ENCODE data around the gene FOXP1.

DNA sequence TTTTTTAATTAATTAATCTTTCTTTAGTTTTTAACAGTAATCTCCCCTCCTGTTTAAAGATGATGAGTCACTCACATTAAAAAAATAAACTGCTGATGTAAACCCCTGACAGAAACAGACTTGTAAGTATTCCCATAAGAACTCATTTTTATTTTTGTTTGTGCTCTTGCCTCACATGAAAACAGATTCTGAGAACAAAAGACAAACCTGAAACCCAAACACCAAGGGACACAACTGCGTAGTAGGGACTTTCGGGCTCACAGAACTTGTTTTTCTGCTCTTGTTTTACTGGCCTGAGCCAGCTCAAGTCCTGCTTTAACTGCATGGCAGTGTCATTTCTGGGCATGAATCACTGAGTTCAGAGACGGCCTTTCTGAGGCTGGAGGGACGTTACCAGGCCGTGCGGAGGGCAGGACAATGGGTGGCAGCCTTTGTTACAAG, 600.8 kb downstream of the FOXP1 start:
- no peak for TF ChIP-seq EZH2 (IDR thresholded peaks at IDR 0.05; ENCODE audit: insufficient read depth, low read length)
- TF ChIP-seq, protein P1, sequence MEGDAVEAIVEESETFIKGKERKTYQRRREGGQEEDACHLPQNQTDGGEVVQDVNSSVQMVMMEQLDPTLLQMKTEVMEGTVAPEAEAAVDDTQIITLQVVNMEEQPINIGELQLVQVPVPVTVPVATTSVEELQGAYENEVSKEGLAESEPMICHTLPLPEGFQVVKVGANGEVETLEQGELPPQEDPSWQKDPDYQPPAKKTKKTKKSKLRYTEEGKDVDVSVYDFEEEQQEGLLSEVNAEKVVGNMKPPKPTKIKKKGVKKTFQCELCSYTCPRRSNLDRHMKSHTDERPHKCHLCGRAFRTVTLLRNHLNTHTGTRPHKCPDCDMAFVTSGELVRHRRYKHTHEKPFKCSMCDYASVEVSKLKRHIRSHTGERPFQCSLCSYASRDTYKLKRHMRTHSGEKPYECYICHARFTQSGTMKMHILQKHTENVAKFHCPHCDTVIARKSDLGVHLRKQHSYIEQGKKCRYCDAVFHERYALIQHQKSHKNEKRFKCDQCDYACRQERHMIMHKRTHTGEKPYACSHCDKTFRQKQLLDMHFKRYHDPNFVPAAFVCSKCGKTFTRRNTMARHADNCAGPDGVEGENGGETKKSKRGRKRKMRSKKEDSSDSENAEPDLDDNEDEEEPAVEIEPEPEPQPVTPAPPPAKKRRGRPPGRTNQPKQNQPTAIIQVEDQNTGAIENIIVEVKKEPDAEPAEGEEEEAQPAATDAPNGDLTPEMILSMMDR (IDR thresholded peaks at IDR 0.05; ENCODE audit: insufficient read depth, low read depth, low read length): no peak

Data from astrocyte (in vitro differentiated cells and primary cell).